Esophagus squamous epithelium (tissue), 4 donors: ENCODE results near the gene EGFLAM.

Experiments
- POLR2A ChIP-seq, 4 donors: fragments of 450-650 bp; IDR thresholded peaks; one replicate each; pipeline ENCODE4 v1.6.1; 2017; ENCODE audit warnings: antibody characterized with exemption in 4 of 4, mild to moderate bottlenecking in 4 of 4, moderate library complexity in 3 of 4
- TF ChIP-seq, protein P1 (sequence below), 6 experiments: fragments of 450-650 bp in 4 of 6; fragments of 200-600 bp in 2 of 6; sonication (generic) in 2 of 6; IDR thresholded peaks; one replicate each; pipeline ENCODE4 v1.5.1; 2016 to 2019; ENCODE audit warnings: antibody characterized with exemption in 6 of 6, mild to moderate bottlenecking in 4 of 6, moderate library complexity in 4 of 6

DNA sequence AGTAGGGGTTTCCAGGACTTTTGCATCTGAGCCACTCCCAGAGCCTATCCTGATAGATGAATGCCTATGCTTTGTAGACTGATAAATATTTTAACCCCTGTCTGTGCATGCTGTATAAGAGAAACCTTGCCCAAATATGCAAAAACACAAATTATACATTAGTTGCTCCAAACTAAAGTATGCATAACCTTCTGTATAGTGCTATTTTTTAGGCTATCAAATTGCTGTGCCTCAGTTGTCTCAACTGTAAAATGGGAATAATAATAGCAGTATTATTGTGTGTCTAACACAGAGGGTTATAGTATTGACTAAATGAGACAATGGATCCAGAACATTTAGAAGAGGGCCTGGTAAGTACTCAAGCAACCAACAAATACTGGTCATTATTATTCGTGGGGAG, 180.4 kb downstream of the EGFLAM start:
- TF ChIP-seq, protein P1, sequence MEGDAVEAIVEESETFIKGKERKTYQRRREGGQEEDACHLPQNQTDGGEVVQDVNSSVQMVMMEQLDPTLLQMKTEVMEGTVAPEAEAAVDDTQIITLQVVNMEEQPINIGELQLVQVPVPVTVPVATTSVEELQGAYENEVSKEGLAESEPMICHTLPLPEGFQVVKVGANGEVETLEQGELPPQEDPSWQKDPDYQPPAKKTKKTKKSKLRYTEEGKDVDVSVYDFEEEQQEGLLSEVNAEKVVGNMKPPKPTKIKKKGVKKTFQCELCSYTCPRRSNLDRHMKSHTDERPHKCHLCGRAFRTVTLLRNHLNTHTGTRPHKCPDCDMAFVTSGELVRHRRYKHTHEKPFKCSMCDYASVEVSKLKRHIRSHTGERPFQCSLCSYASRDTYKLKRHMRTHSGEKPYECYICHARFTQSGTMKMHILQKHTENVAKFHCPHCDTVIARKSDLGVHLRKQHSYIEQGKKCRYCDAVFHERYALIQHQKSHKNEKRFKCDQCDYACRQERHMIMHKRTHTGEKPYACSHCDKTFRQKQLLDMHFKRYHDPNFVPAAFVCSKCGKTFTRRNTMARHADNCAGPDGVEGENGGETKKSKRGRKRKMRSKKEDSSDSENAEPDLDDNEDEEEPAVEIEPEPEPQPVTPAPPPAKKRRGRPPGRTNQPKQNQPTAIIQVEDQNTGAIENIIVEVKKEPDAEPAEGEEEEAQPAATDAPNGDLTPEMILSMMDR (IDR thresholded peaks at IDR 0.05): no peak
- no peak for TF ChIP-seq POLR2A (IDR thresholded peaks at IDR 0.05)
